GM06990 (cell line): ENCODE data around the gene EPN1.

ENCODE experiments used
- DNase-seq: peaks from one replicate; pipeline ENCODE4 v3.0.0-alpha.2; 2011; ENCODE audit not compliant: insufficient read length; ENCODE audit errors: extremely low read depth
- H3K27me3 ChIP-seq: replicated peaks from 2 replicates; pipeline ENCODE4 v1.6.0; 2011; ENCODE audit warnings: low read length; ENCODE audit not compliant: control insufficient read depth, insufficient read depth
- H3K36me3 ChIP-seq: 2 replicates; pipeline ENCODE4 v1.5.1; 2011; ENCODE audit warnings: low read length; ENCODE audit not compliant: control insufficient read depth, insufficient read depth
- H3K4me3 ChIP-seq: replicated peaks from 2 replicates; pipeline ENCODE4 v1.5.1; 2011; ENCODE audit warnings: low read depth, mild to moderate bottlenecking, control low read depth, low read length
- CTCF ChIP-seq: IDR thresholded peaks from 2 replicates; pipeline ENCODE4 v1.5.1; 2011; ENCODE audit warnings: low read length, control low read depth, mild to moderate bottlenecking, inconsistent platforms; ENCODE audit not compliant: insufficient read depth, poor library complexity, severe bottlenecking

EPN1 gene

DNA sequence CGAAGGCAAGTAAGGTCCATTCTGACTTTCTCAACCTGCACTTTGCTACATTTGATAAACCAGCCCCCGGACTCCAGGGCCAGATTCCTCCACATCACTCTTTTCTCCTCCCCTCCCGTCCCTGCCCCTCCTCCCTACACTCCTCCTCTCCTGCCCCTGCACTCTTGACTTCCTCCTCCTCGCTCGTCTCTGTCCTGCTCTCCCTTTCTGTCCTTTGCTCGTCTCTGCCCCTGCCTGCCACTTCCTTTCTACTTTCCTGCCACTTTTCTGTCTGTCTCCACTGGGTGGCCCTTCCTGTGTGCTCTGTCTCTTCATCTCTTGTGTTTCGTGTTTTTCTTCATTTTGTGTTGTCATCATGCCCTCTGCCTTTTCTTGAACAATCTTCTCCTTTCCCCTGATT, 13.2 kb upstream of the EPN1 start:
- Histone ChIP-seq H3K36me3 (peaks cover 61% of the 10 kb centered on the region), H3K27me3 (no peaks in the 10 kb centered on the region), H3K4me3 (no peak overlapping the region)
- DNase-seq, result no peak
- TF ChIP-seq CTCF, result no peak

DNA sequence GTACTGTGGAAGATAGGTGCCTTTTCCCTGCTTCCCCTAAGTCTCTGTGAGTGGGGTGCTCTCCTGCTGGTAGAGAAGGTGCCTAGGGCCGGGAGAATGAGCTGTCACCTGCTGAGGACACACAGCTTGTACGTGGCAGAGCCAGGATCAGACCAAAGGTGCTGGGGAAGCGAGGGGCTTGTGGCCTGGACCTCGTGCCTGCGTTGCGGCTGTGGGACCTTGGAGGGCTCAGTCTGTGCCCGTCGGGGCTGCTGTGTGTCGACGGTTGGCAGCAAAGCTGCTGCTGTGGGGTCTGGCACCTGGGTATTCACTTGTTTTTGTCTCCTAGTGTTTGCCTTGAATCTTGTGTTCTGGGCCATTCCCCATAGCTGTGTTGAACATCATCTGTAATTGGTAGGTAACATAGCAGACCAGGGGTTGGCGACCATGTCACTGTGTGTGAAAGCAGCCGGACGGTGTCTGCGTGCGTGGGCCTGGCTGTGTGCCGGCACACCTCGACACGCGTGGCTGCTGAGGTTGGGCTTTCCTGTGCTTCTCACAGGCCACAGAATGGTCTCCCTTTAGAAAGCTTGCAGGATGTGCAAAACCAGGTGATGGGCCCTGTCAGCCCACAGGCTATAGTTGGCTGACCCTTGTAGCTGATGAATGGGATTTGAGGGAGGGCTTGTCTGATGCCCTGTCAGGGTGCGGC, 11.0 kb upstream of the EPN1 start:
- Histone ChIP-seq H3K27me3 (no peaks in the 10 kb centered on the region), H3K36me3 (peaks cover 71% of the 10 kb centered on the region), H3K4me3 (no peak overlapping the region)
- TF ChIP-seq CTCF, result no peak
- DNase-seq, result no peak

DNA sequence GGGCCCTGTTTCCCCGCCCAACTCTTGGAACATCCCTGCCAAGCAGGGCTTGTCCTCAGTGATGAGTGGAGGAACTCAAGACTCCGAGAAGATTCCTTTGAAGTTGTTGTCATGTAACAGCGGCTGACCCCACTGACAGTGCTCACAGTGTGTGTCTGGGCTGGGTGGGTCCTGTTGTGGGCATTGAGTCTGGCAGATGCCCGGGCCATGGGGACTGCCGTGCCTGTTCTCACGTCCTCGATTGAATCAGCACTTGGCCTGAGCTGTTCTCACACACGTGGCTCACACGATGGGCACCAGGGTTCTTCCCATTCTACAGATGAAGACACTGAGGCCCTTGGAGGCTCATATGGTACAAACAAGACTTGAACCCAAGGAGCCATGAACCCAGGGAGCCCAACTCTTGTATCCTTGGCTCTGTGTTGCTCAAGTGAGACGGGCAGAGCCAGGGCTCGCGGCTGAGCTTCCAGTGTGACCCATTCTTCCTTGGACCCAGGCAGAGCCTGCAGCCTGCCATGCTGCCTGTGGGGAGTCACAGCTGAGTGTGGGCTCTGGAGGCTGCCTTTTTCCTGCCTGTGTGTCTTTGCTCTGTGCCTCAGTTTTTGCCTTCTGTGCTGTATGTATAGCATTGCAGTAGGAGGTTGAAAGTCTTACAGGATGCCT, 8.6 kb upstream of the EPN1 start:
- peaks cover 75% of the 10 kb centered on the region for H3K36me3 ChIP-seq

GRCh38 chr19:55667006-55667381, 8.0 kb upstream of the EPN1 start:
- Histone ChIP-seq H3K27me3 (no peaks in the 10 kb centered on the region), H3K4me3 (no peak overlapping the region), H3K36me3 (peaks cover 73% of the 10 kb centered on the region)
- TF ChIP-seq CTCF, result no peak
- no peak for DNase-seq

More for the DNA sequence above, 8.6 kb upstream of the EPN1 start:
- TF ChIP-seq CTCF, result no peak
- no peaks in the 10 kb centered on the region for H3K27me3 ChIP-seq
- DNase-seq, result no peak
- no peak overlapping the region for H3K4me3 ChIP-seq

GRCh38 chr19:55667511-55667910, 7.5 kb upstream of the EPN1 start:
- Histone ChIP-seq H3K36me3 (peaks cover 73% of the 10 kb centered on the region), H3K27me3 (no peaks in the 10 kb centered on the region), H3K4me3 (no peak overlapping the region)
- TF ChIP-seq CTCF, result no peak
- DNase-seq, result no peak
